ENCODE results near the gene RPL18A.

- TF ChIP-seq, protein P1, sequence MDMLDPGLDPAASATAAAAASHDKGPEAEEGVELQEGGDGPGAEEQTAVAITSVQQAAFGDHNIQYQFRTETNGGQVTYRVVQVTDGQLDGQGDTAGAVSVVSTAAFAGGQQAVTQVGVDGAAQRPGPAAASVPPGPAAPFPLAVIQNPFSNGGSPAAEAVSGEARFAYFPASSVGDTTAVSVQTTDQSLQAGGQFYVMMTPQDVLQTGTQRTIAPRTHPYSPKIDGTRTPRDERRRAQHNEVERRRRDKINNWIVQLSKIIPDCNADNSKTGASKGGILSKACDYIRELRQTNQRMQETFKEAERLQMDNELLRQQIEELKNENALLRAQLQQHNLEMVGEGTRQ (IDR thresholded peaks at IDR 0.05; ENCODE audit: low read depth, low read length) = no peak
- TF ChIP-seq POLR2A (IDR thresholded peaks at IDR 0.05; ENCODE audit: low read depth, low read length) (no peak), BHLHE40 (IDR thresholded peaks at IDR 0.05; ENCODE audit: low read depth, low read length) (no peak), CTCF (conservative IDR thresholded peaks at IDR 0.05; ENCODE audit: low read depth, low read length) (no peak), RAD21 (IDR thresholded peaks at IDR 0.05; ENCODE audit: low read length) (no peak), MXI1 (IDR thresholded peaks at IDR 0.05; ENCODE audit: borderline replicate concordance, low read depth, low read length) (no peak), FOS (IDR thresholded peaks at IDR 0.05; ENCODE audit: low read depth, low read length) (no peak), CEBPB (IDR thresholded peaks at IDR 0.05; ENCODE audit: low read depth, low read length) (no peak)
Observed at GRCh38 chr19:17821190-17821589, 38.5 kb upstream of the RPL18A start, which contains the start of gene INSL3.
